Neuronal stem cell (in vitro differentiated cells): Measurements from ENCODE around the gene ZNF276.
A peak's percentile ranks its signal among the peaks of the same experiment; 100 is the strongest.

ENCODE experiments used
- DNase-seq: peaks from one replicate; pipeline ENCODE4 v3.0.0-alpha.2; 2013; ENCODE audit warnings: low spot score
- H2AFZ ChIP-seq: one replicate; pipeline ENCODE4 v1.6.1; 2013; ENCODE audit warnings: mild to moderate bottlenecking, low read length, inconsistent platforms
- H2AK5ac ChIP-seq: 2 replicates; pipeline ENCODE4 v1.6.1; 2013; ENCODE audit warnings: low read depth, mild to moderate bottlenecking, inconsistent platforms, low read length, moderate library complexity, mixed read lengths
- H2BK120ac ChIP-seq: 2 replicates; pipeline ENCODE4 v1.6.1; 2013; ENCODE audit warnings: low read depth, mild to moderate bottlenecking, inconsistent platforms, low read length, moderate library complexity, mixed read lengths
- H2BK12ac ChIP-seq: one replicate; pipeline ENCODE4 v1.6.1; 2013; ENCODE audit warnings: low read length, inconsistent platforms
- H2BK15ac ChIP-seq: 2 replicates; pipeline ENCODE4 v1.6.1; 2013; ENCODE audit warnings: mild to moderate bottlenecking, low read length, inconsistent platforms, mixed read lengths
- H2BK5ac ChIP-seq: one replicate; pipeline ENCODE4 v1.6.1; 2013; ENCODE audit warnings: inconsistent platforms, mild to moderate bottlenecking, low read length, moderate library complexity
- H3K14ac ChIP-seq: one replicate; pipeline ENCODE4 v1.6.1; 2013; ENCODE audit warnings: low read length, inconsistent platforms
- H3K18ac ChIP-seq: 2 replicates; pipeline ENCODE4 v1.6.1; 2013; ENCODE audit warnings: low read length, inconsistent platforms
- H3K23ac ChIP-seq: 2 replicates; pipeline ENCODE4 v1.6.1; 2013; ENCODE audit warnings: low read depth, mild to moderate bottlenecking, mixed read lengths, low read length, inconsistent platforms; ENCODE audit not compliant: poor library complexity
- H3K27ac ChIP-seq: replicated peaks from 3 replicates; pipeline ENCODE4 v1.5.1; 2013; ENCODE audit warnings: low read length, inconsistent platforms
- H3K27me3 ChIP-seq, 3 experiments: 2 replicates each; pipeline ENCODE4 v1.6.1; 2013; ENCODE audit warnings: low read length in 3 of 3, mild to moderate bottlenecking in 2 of 3, inconsistent platforms in 1 of 3, low read depth in 1 of 3, mixed read lengths in 1 of 3, moderate library complexity in 1 of 3; ENCODE audit not compliant: control insufficient read depth in 3 of 3, insufficient read depth in 3 of 3
- H3K36me3 ChIP-seq, 2 donors: replicated peaks in 1 of 2; 2 replicates each; pipeline ENCODE4 v1.6.1; 2013; ENCODE audit warnings: low read length in 2 of 2; ENCODE audit not compliant: control insufficient read depth in 2 of 2, insufficient read depth in 2 of 2
- H3K4ac ChIP-seq: 2 replicates; pipeline ENCODE4 v1.6.1; 2013; ENCODE audit warnings: inconsistent platforms, mild to moderate bottlenecking, low read length, moderate library complexity
- H3K4me1 ChIP-seq, 2 donors: 1 replicate in 1 of 2; 2 replicates in 1 of 2; pipeline ENCODE4 v1.6.1; 2013; ENCODE audit warnings: low read length in 2 of 2, low read depth in 1 of 2; ENCODE audit not compliant: control insufficient read depth in 2 of 2, insufficient read depth in 1 of 2
- H3K4me2 ChIP-seq: one replicate; pipeline ENCODE4 v1.6.1; 2013; ENCODE audit warnings: mild to moderate bottlenecking, low read length, inconsistent platforms; ENCODE audit not compliant: insufficient read depth, poor library complexity, severe bottlenecking
- H3K4me3 ChIP-seq, 2 donors: 2 replicates each; pipeline ENCODE4 v1.5.1; 2013; ENCODE audit warnings: low read length in 2 of 2, mild to moderate bottlenecking in 2 of 2, inconsistent platforms in 1 of 2, moderate library complexity in 1 of 2
- H3K79me1 ChIP-seq: one replicate; pipeline ENCODE4 v1.6.1; 2013; ENCODE audit warnings: low read depth, mild to moderate bottlenecking, inconsistent platforms, low read length, moderate library complexity
- H3K9ac ChIP-seq: one replicate; pipeline ENCODE4 v1.6.1; 2013; ENCODE audit warnings: mild to moderate bottlenecking, low read depth, low read length, inconsistent platforms; ENCODE audit not compliant: poor library complexity
- H3K9me3 ChIP-seq, 2 donors: replicated peaks in 1 of 2; 2 replicates each; pipeline versions ENCODE3 to v1.6.1; 2013; ENCODE audit warnings: low read length in 2 of 2, mild to moderate bottlenecking in 2 of 2, inconsistent platforms in 1 of 2, low read depth in 1 of 2, mixed read lengths in 1 of 2, moderate library complexity in 1 of 2; ENCODE audit not compliant: control insufficient read depth in 2 of 2, insufficient read depth in 1 of 2
- H4K8ac ChIP-seq: one replicate; pipeline ENCODE4 v1.6.1; 2013; ENCODE audit warnings: low read depth, mild to moderate bottlenecking, inconsistent platforms, low read length, moderate library complexity
- H4K91ac ChIP-seq: one replicate; pipeline ENCODE4 v1.6.1; 2013; ENCODE audit warnings: low read length, low read depth, mild to moderate bottlenecking, inconsistent platforms; ENCODE audit not compliant: poor library complexity
- WGBS, 2 donors: extraction: QIAGEN DNeasy Blood & Tissue Kit; methylation state at CpG; one replicate each; pipeline ENCODE4 v1.1.7; 2013; ENCODE audit warnings: missing lambda C conversion rate in 2 of 2, mixed read lengths in 1 of 2; ENCODE audit not compliant: insufficient read length in 2 of 2, insufficient replicate concordance in 1 of 2; ENCODE audit errors: extremely low coverage in 2 of 2; 5-methylcytosine and 5-hydroxymethylcytosine counted together

Gene ZNF276

DNA sequence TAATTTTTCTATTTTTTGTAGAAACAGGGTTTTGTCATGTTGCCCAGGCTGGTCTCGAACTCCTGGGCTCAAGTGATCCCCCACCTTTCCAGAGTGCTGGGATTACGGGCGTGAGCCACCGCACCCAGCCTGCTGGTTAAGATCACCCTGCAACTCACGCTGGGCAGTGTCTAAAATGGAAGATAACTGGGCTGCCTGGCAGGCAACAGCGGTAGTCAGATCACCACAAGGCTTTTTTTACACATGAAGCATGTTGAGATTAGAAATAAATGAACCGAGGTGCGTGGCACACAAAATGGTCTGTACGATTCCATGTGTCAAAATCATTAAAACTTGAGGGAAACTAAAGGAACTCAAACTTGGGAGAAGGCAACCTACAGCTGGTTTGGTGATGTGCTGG, 26.7 kb downstream of the ZNF276 start:
- H4K8ac ChIP-seq, result no peak overlapping the region
- H2BK5ac ChIP-seq, result no peak overlapping the region
- no peak overlapping the region for H2BK12ac ChIP-seq
- H3K18ac ChIP-seq, result no peak overlapping the region
- no peaks in the 10 kb centered on the region for H3K27me3 ChIP-seq
- no peaks in the 10 kb centered on the region for H3K4me1 ChIP-seq
- H3K9me3 ChIP-seq, result no peaks in the 10 kb centered on the region
- H2BK15ac ChIP-seq, result no peak overlapping the region
- DNase-seq, result no peak
- no peak overlapping the region for H3K4me2 ChIP-seq
- H3K79me1 ChIP-seq, result peaks cover 1% of the 10 kb centered on the region
- no peak overlapping the region for H3K14ac ChIP-seq
- no peak overlapping the region for H4K91ac ChIP-seq
- H3K4me3 ChIP-seq, result no peak overlapping the region
- H3K36me3 ChIP-seq, result peaks cover 41 to 96% of the 10 kb centered on the region in 2 donors
- no peak overlapping the region for H2AFZ ChIP-seq
- H3K27ac ChIP-seq, result no peak overlapping the region
- no CpG with 5 or more reads among the region's 9 CpGs for WGBS, 2 donors
- no peak overlapping the region for H2BK120ac ChIP-seq
- H3K9ac ChIP-seq, result no peak overlapping the region
- H3K23ac ChIP-seq, result no peak overlapping the region
- H2AK5ac ChIP-seq, result no peak overlapping the region
- H3K4ac ChIP-seq, result no peak overlapping the region

DNA sequence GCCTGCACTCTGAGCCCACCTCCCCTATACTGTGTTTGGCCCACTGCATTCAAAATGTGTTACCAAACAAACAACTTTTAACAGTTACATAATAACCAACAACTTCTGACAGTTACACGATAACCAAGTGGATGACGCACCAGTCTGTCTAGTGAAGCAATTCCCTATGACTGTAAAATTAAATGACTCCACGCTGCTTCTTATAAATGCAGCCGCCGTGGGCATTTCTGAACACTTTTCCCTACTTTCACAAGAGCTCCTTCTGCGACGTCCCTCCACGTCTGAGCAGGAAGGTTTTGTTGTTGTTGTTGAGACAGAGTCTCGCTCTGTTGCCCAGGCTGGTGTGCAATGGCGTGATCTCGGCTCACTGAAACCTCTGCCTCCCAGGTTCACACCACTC, 27.6 kb downstream of the ZNF276 start:
- no peak for DNase-seq
- no peak overlapping the region for H3K14ac ChIP-seq
- no peak overlapping the region for H3K9ac ChIP-seq
- no peak overlapping the region for H2BK5ac ChIP-seq
- no CpG with 5 or more reads among the region's 11 CpGs for WGBS, 2 donors
- H2BK15ac ChIP-seq, result no peak overlapping the region
- no peak overlapping the region for H3K4ac ChIP-seq
- no peak overlapping the region for H4K91ac ChIP-seq
- no peaks in the 10 kb centered on the region for H3K27me3 ChIP-seq
- no peak overlapping the region for H3K4me3 ChIP-seq
- peaks cover 41 to 96% of the 10 kb centered on the region in 2 donors for H3K36me3 ChIP-seq
- no peak overlapping the region for H2BK12ac ChIP-seq
- H3K4me1 ChIP-seq, result no peaks in the 10 kb centered on the region
- H3K23ac ChIP-seq, result no peak overlapping the region
- no peak overlapping the region for H3K18ac ChIP-seq
- H2AK5ac ChIP-seq, result no peak overlapping the region
- H3K79me1 ChIP-seq, result peaks cover 1% of the 10 kb centered on the region
- no peak overlapping the region for H3K4me2 ChIP-seq
- no peak overlapping the region for H4K8ac ChIP-seq
- no peak overlapping the region for H3K27ac ChIP-seq
- no peak overlapping the region for H2BK120ac ChIP-seq
- H2AFZ ChIP-seq, result no peak overlapping the region
- H3K9me3 ChIP-seq, result no peaks in the 10 kb centered on the region

DNA sequence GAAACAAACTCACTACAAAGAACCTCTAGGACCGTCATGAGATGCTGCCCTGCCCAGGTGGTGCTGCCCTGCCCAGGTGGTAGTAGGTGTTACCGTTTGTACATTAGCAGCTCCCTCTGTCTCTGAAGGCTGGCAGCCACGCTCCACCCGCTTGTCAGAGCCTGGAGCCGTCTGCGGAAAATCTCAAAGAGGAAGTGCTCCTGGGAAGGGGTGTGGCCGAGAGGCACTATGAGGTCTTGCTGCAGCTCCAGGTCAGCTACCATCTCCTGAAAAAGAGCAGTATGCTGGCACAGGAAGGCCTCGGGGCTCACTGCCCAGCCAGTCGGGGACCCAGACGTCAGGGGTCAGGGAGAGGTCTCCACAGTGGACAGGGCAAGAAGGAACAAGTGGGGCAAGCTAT, 28.3 kb downstream of the ZNF276 start:
- no CpG with 5 or more reads among the region's 10 CpGs for WGBS, 2 donors
- Histone ChIP-seq H2BK120ac (no peak overlapping the region), H3K79me1 (peaks cover 1% of the 10 kb centered on the region), H3K36me3 (peaks cover 36 to 96% of the 10 kb centered on the region in 2 donors), H3K14ac (no peak overlapping the region), H3K9ac (no peak overlapping the region), H2AFZ (no peak overlapping the region), H3K27me3 (no peaks in the 10 kb centered on the region), H4K8ac (no peak overlapping the region), H3K18ac (no peak overlapping the region), H3K4me3 (no peak overlapping the region), H3K23ac (no peak overlapping the region), H2BK15ac (no peak overlapping the region), H2BK12ac (no peak overlapping the region), H3K4me1 (no peaks in the 10 kb centered on the region), H3K4me2 (no peak overlapping the region), H3K9me3 (no peaks in the 10 kb centered on the region), H3K4ac (no peak overlapping the region), H2BK5ac (no peak overlapping the region), H2AK5ac (no peak overlapping the region), H4K91ac (no peak overlapping the region), H3K27ac (no peak overlapping the region)
- no peak for DNase-seq

DNA sequence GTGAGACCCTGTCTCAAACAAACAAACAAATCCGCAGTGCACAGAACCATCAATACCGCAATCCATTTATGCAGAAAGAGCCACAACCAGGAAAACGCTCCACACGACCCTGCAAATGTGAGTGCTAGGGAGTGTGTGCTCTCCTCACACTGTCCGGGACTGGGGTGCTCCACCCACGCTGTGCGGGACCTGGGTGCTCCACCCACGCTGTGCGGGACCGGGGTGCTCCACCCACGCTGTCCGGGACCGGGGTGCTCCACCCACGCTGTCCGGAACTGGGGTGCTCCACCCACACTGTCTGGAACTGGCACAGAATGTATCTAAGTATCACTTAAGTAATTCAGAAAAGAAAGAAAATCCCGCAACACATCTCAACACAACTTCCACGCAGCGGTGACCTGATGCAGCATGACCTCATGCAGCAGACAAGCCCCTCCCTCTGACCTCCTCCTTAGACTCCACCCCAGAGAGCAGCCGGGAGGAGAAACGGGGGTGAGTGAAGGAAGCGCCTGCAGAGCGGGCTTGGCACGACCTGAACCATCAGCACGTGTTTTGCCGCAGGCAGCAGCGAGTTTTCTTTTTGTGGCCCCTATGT, 38.5 kb downstream of the ZNF276 start:
- peaks cover 3% of the 10 kb centered on the region for H3K79me1 ChIP-seq
- H3K4me2 ChIP-seq, result no peak overlapping the region
- H3K4ac ChIP-seq, result no peak overlapping the region
- H3K27ac ChIP-seq, result no peak overlapping the region
- H2BK12ac ChIP-seq, result no peak overlapping the region
- no peak overlapping the region for H3K23ac ChIP-seq
- no peaks in the 10 kb centered on the region for H3K4me1 ChIP-seq
- no peak overlapping the region for H2BK15ac ChIP-seq
- H3K9ac ChIP-seq, result no peak overlapping the region
- DNase-seq, result no peak
- no peak overlapping the region for H2AK5ac ChIP-seq
- H2BK5ac ChIP-seq, result no peak overlapping the region
- no CpG with 5 or more reads among the region's 26 CpGs for WGBS, 2 donors
- H2BK120ac ChIP-seq, result no peak overlapping the region
- no peak overlapping the region for H3K18ac ChIP-seq
- peaks cover 43 to 99% of the 10 kb centered on the region in 2 donors for H3K36me3 ChIP-seq
- no peak overlapping the region for H4K91ac ChIP-seq
- no peak overlapping the region for H2AFZ ChIP-seq
- H3K27me3 ChIP-seq, result no peaks in the 10 kb centered on the region
- H3K9me3 ChIP-seq, result peaks cover 0 to 2% of the 10 kb centered on the region in 2 donors
- no peak overlapping the region for H4K8ac ChIP-seq
- H3K4me3 ChIP-seq, result peak overlapping the region in 1 of 2 donors; percentile 51
- no peak overlapping the region for H3K14ac ChIP-seq
